ENCODE data around the gene EID3. TPM values are rescaled to one million over a fixed set of nuclear protein-coding genes. Genes with fewer than 3 reads are reported as not detected.
"Not testable (repeated sequence)": the region's sequence is repeated elsewhere in the genome, so short reads cannot be mapped to it uniquely, and the experiment has no call there.

The EID3 gene
- total RNA-seq = 1.4 TPM

DNA sequence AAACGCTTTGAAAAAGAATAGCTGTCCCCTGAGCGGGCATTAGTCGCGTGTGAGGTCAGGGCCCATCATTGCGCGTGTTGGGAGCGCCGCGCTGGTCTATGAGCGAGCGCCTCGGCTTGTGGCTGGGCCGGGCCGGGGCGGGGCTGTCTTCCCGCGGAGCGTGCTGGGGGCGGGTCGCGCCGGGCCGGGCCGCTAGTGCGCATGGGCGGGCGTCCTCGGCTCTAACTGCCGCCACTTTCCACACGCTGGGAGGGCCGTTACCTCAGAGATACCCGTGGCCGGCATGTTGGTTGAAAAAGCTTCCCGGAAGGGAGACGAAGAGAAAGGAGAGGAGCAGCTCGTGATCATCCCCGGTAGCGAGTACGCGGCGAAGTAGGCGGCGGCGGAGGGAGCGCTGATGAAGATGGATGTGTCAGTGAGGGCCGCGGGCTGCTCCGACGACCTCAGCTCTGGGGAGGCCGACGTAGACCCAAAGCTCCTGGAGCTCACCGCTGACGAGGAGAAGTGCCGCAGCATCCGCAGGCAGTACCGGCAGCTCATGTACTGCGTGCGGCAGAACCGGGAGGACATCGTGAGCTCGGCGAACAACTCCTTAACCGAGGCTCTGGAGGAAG, at the start of gene EID3:
TSS of gene EID3 (plus strand) at position 202 of the 614 bp plus-strand sequence. CDS start at position 398, 196 bp downstream.
- H3K36me3 ChIP-seq = peaks cover 12 to 17% of the 10 kb centered on the region in 2 donors
- peaks cover 28 to 65% of the 10 kb centered on the region in 2 donors for H3K4me1 ChIP-seq
- DNase-seq (ENCODE audit: low spot score in 2 of 2) = peak; percentile 63 to 93
- H3K9me3 ChIP-seq = no peaks in the 10 kb centered on the region
- intact Hi-C loops (cut with DNase I) = loop anchor here (1.0 to 5.0 kb wide), 2 partner anchors 15 to 86 kb away; partner anchors contain the start of gene TXNRD1
- H3K27ac ChIP-seq = peak within 1 kb of the TSS; percentile 77 to 85
- no peaks in the 10 kb centered on the region for H3K27me3 ChIP-seq
- TF ChIP-seq CTCF (IDR thresholded peaks at IDR 0.05) = no peak
- peak within 1 kb of the TSS; percentile 34 to 69 for H3K4me3 ChIP-seq

DNA sequence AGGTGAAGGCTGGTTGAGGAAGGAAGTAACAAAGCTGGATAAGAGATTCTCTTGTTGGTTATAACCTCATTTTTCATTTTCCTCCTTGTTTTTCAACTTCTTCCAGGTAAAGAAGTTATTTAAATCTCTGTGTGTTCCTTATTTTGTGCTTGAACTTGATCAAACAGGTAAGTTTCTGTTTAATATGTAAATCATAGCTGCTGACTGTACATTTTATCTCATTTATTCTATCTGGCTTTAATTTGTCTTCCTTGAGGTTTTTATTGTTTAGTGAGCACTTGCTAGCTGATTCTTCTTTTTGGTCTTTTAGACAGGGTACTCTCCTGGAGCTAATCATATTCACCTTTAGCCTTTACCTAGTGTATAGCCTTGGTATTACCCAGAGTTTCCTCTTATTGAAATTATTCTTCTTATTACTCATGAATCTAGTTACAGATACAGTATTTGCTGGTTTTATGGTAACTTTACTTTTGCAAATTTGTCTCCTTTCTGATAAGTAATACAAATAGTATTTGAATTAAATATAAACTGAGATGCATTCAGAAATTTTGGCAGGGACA, 45.5 kb upstream of the EID3 start:
- intact Hi-C loops (cut with DNase I) = no loop called here
- H3K36me3 ChIP-seq = no peaks in the 10 kb centered on the region
- no peak overlapping the region for H3K4me3 ChIP-seq
- DNase-seq (ENCODE audit: low spot score in 2 of 2) = no peak
- TF ChIP-seq CTCF (IDR thresholded peaks at IDR 0.05) = no peak
- peaks cover 0 to 7% of the 10 kb centered on the region in 2 donors for H3K4me1 ChIP-seq
- H3K9me3 ChIP-seq = no peaks in the 10 kb centered on the region
- no peaks in the 10 kb centered on the region for H3K27me3 ChIP-seq
- peak overlapping the region in 1 of 2 donors; percentile 39 for H3K27ac ChIP-seq

DNA sequence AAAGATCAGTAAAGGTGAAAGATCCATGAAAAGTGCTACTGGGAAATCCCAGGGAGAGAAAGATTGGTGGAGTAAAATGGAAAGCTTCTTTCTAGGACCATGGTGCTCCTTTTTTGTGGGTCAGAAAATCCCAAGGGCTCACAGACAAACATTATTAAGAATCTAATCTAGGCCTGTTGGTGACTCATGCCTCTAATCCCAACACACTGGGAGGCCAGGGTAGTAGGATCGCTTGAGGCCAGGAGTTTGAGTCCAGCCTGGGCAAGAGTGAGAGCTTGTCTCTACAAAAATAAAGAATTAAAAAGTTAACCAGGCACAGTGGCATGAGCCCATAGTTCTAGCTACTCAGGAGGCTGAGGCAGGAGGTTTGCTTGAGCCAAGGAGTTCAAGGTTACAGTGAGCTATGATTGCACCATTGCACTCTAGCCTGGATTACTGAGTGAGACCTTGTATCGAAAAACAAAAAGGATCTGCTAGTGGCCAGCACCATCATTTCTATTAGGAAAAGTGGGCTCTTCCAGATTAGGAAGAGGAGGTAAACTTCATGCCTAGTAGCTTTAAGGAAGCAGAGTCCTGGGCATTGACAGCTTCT, 45.0 kb upstream of the EID3 start:
- DNase-seq (ENCODE audit: low spot score in 2 of 2) = no peak
- intact Hi-C loops (cut with DNase I) = no loop called here

DNA sequence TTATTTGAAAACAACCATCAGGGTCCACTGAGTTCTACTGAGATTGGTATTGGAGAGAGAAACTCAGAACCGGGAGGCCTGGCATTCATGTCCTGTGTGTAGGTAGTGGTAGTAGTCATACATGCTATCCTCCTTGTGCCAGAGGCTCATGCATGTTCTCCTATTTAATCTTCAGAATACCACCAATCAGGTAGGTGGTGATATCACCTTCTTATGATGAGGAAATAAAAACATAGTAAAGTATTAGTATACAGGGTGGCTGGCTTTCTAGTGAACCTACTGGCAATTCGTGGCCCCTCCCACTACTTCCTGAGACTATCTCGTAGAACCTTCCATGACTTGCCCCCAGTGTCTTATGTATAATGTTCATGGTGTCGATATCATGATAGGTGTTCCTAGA, 40.5 kb upstream of the EID3 start:
- Histone ChIP-seq H3K27me3 (no peaks in the 10 kb centered on the region), H3K4me3 (no peak overlapping the region), H3K9me3 (no peaks in the 10 kb centered on the region), H3K27ac (no peak overlapping the region), H3K36me3 (no peaks in the 10 kb centered on the region), H3K4me1 (peaks cover 0 to 7% of the 10 kb centered on the region in 2 donors)
- intact Hi-C loops (cut with DNase I) = no loop called here
- no peak for TF ChIP-seq CTCF (IDR thresholded peaks at IDR 0.05)
- DNase-seq (ENCODE audit: low spot score in 2 of 2) = no peak

More for the DNA sequence above, 45.0 kb upstream of the EID3 start:
- no peaks in the 10 kb centered on the region for H3K36me3 ChIP-seq
- H3K27ac ChIP-seq = peak overlapping the region in 1 of 2 donors; percentile 39
- peaks cover 0 to 7% of the 10 kb centered on the region in 2 donors for H3K4me1 ChIP-seq
- H3K9me3 ChIP-seq = no peaks in the 10 kb centered on the region
- H3K27me3 ChIP-seq = no peaks in the 10 kb centered on the region
- no peak for TF ChIP-seq CTCF (IDR thresholded peaks at IDR 0.05)
- no peak overlapping the region for H3K4me3 ChIP-seq

GRCh38 chr12:104263580-104264358, 39.8 kb upstream of the EID3 start:
- H3K27ac ChIP-seq = no peak overlapping the region
- intact Hi-C loops (cut with DNase I) = no loop called here
- DNase-seq (ENCODE audit: low spot score in 2 of 2) = no peak

GRCh38 chr12:104265436-104265835, 38.1 kb upstream of the EID3 start:
- H3K27ac ChIP-seq; H3K4me3 ChIP-seq; H3K4me1 ChIP-seq; H3K36me3 ChIP-seq; H3K27me3 ChIP-seq; H3K9me3 ChIP-seq; DNase-seq (ENCODE audit: low spot score in 2 of 2); intact Hi-C loops (cut with DNase I): not testable (repeated sequence)

More at GRCh38 chr12:104263580-104264358, 39.8 kb upstream of the EID3 start:
- H3K36me3 ChIP-seq = no peaks in the 10 kb centered on the region
- H3K4me3 ChIP-seq = no peak overlapping the region
- peaks cover 0 to 2% of the 10 kb centered on the region in 2 donors for H3K4me1 ChIP-seq
- H3K27me3 ChIP-seq = no peaks in the 10 kb centered on the region
- no peaks in the 10 kb centered on the region for H3K9me3 ChIP-seq
- no peak for TF ChIP-seq CTCF (IDR thresholded peaks at IDR 0.05)
